ENCODE results near the gene LRRC15. TPM values are rescaled to one million over a fixed set of nuclear protein-coding genes. Genes with fewer than 3 reads are reported as not detected.

The LRRC15 gene
- total RNA-seq, 1 experiment from 2014 or later = not detected

DNA sequence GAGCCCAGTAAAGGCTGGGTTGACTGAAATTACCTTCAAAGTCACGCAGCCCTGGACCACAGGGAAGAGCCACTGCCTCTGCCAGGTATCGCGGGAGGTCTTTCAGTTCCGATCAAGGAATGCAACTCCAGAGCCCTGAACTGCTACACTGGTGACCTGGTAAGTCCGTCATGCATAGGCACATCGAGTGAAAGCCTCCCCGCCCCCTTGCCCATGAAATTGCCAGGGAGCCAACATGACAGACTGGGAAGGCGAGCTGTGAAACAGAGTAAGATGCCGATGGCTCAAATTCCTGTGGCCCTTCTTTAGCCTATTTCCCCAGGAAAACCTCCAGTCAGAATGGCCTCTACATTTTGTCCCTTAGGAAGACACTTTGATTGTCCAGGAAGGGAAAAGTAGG is 31.8 kb upstream of the LRRC15 start:
- Histone ChIP-seq H3K27ac (no peak overlapping the region), H3K4me1 (replicated peaks; ENCODE audit: insufficient read depth) (no peaks in the 10 kb centered on the region), H3K4me3 (no peak overlapping the region), H3K4me2 (no peak overlapping the region), H3K9me2 (ENCODE audit: insufficient read depth) (no peaks in the 10 kb centered on the region), H3K36me3 (ENCODE audit: low read depth) (peaks cover 23% of the 10 kb centered on the region), H2AFZ (no peak overlapping the region), H3K27me3 (ENCODE audit: insufficient read depth, low read depth) (no peaks in the 10 kb centered on the region), H3F3A (ENCODE audit: insufficient read depth, low read depth) (peaks cover 52% of the 10 kb centered on the region), H3K9me3 (ENCODE audit: insufficient read depth, low read depth) (no peaks in the 10 kb centered on the region), H3K79me2 (ENCODE audit: low read depth) (no peaks in the 10 kb centered on the region; the same call in 1 of the 2 replicates), H4K20me1 (ENCODE audit: insufficient read depth) (peaks cover 7% of the 10 kb centered on the region)
- ChIA-PET CTCF (interaction anchor here (0.6 kb wide), 1 partner anchor 27 kb away, joined by 5 read pairs; no protein-coding TSS in a partner anchor), POLR2A (ENCODE audit: unreplicated experiment) (no interaction called here)
- no peak for DNase-seq
- intact Hi-C loops (cut with micrococcal nuclease; ENCODE audit: unreplicated experiment) = loop anchor here (5.0 kb wide), 3 partner anchors 739 to 1589 kb away; no protein-coding TSS in a partner anchor
- TF ChIP-seq, protein P1, sequence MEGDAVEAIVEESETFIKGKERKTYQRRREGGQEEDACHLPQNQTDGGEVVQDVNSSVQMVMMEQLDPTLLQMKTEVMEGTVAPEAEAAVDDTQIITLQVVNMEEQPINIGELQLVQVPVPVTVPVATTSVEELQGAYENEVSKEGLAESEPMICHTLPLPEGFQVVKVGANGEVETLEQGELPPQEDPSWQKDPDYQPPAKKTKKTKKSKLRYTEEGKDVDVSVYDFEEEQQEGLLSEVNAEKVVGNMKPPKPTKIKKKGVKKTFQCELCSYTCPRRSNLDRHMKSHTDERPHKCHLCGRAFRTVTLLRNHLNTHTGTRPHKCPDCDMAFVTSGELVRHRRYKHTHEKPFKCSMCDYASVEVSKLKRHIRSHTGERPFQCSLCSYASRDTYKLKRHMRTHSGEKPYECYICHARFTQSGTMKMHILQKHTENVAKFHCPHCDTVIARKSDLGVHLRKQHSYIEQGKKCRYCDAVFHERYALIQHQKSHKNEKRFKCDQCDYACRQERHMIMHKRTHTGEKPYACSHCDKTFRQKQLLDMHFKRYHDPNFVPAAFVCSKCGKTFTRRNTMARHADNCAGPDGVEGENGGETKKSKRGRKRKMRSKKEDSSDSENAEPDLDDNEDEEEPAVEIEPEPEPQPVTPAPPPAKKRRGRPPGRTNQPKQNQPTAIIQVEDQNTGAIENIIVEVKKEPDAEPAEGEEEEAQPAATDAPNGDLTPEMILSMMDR (conservative IDR thresholded peaks at IDR 0.05) = no peak
- no peak for TF ChIP-seq EZH2 (IDR thresholded peaks at IDR 0.05; ENCODE audit: low read depth)
- BruUV-seq (replicated peaks) = no TSS peak

DNA sequence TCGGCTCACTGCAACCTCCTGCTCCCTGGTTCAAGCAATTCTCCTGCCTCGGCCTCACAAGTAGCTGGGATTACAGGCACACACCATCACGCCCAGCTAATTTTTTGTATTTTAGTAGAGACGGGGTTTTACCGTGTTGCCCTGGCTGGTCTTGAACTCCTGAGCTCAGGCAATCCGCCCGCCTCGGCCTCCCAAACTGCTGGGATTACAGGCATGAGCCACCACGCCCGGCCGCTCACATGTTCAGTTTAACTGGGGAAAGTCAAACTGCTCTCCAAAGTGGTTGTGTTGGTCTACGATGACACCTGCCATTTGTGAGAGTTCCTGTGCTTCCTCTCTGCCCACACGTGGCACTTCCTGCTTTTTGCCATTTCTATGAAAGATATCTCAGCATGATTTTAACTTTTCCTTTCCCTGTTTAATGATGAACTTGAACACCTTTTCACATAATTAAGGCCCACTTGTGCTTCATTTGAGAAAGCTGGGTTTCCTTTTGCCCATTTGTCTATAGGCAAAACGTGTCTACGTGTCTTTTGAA is 30.4 kb upstream of the LRRC15 start:
- peaks cover 38% of the 10 kb centered on the region for H3F3A ChIP-seq (ENCODE audit: insufficient read depth, low read depth)
- H3K79me2 ChIP-seq (ENCODE audit: low read depth) = no peaks in the 10 kb centered on the region; the same call in 1 of the 2 replicates
- ChIA-PET CTCF (no interaction called here), POLR2A (ENCODE audit: unreplicated experiment) (no interaction called here)
- no peak overlapping the region for H3K4me3 ChIP-seq
- no peak overlapping the region for H3K27ac ChIP-seq
- no peaks in the 10 kb centered on the region for H3K4me1 ChIP-seq (replicated peaks; ENCODE audit: insufficient read depth)
- no peak overlapping the region for H2AFZ ChIP-seq
- H3K27me3 ChIP-seq (ENCODE audit: insufficient read depth, low read depth) = no peaks in the 10 kb centered on the region
- no peak overlapping the region for H3K4me2 ChIP-seq
- H3K9me2 ChIP-seq (ENCODE audit: insufficient read depth) = no peaks in the 10 kb centered on the region
- no peak for DNase-seq
- BruUV-seq (replicated peaks) = no TSS peak
- TF ChIP-seq, protein P1 (conservative IDR thresholded peaks at IDR 0.05) = no peak
- TF ChIP-seq EZH2 (IDR thresholded peaks at IDR 0.05; ENCODE audit: low read depth) = no peak
- H3K9me3 ChIP-seq (ENCODE audit: insufficient read depth, low read depth) = no peaks in the 10 kb centered on the region
- H4K20me1 ChIP-seq (ENCODE audit: insufficient read depth) = peaks cover 7% of the 10 kb centered on the region
- intact Hi-C loops (cut with micrococcal nuclease; ENCODE audit: unreplicated experiment) = loop anchor here (5.0 kb wide), 3 partner anchors 738 to 1588 kb away; no protein-coding TSS in a partner anchor
- H3K36me3 ChIP-seq (ENCODE audit: low read depth) = peaks cover 11% of the 10 kb centered on the region

DNA sequence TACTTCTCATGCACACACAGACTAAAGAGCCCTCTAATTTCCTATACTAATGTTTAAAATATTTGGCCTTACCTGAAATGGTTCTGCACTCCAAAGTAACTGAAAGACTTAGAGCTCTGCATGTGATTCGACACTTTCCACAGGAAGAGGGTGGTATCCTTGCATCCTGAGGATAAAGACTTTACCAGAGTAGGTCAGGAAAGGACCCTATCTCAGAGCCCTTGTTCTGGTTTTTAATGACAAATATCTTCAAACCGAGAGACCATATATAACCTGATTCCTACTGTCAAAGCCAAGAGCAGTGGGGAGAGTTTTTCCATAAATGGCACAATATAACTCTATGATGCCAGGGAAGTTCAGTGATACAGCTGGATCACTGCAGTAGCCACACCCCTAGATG is 29.6 kb upstream of the LRRC15 start, which contains the start of gene GP5:
GP5 (minus strand) TSS at position 101 of the 400 bp plus-strand sequence. CDS start 984 bp downstream, outside the sequence.
- no peak within 1 kb of the TSS for H3K27ac ChIP-seq
- ChIA-PET POLR2A (ENCODE audit: unreplicated experiment) (interaction anchor here (0.6 kb wide), 1 partner anchor 693 kb away, joined by 7 read pairs; no protein-coding TSS in a partner anchor), CTCF (no interaction called here)
- no peak within 1 kb of the TSS for H2AFZ ChIP-seq
- H3K27me3 ChIP-seq (ENCODE audit: insufficient read depth, low read depth) = no peaks in the 10 kb centered on the region
- H3F3A ChIP-seq (ENCODE audit: insufficient read depth, low read depth) = peaks cover 32% of the 10 kb centered on the region
- H3K4me2 ChIP-seq = no peak within 1 kb of the TSS
- no peaks in the 10 kb centered on the region for H3K9me3 ChIP-seq (ENCODE audit: insufficient read depth, low read depth)
- no peak within 1 kb of the TSS for H3K4me3 ChIP-seq
- H3K4me1 ChIP-seq (replicated peaks; ENCODE audit: insufficient read depth) = no peaks in the 10 kb centered on the region
- intact Hi-C loops (cut with micrococcal nuclease; ENCODE audit: unreplicated experiment) = no loop called here
- no peaks in the 10 kb centered on the region for H3K9me2 ChIP-seq (ENCODE audit: insufficient read depth)
- BruUV-seq (replicated peaks) = no TSS peak
- peaks cover 3% of the 10 kb centered on the region for H4K20me1 ChIP-seq (ENCODE audit: insufficient read depth)
- no peaks in the 10 kb centered on the region; the same call in 1 of the 2 replicates for H3K79me2 ChIP-seq (ENCODE audit: low read depth)
- peaks cover 8% of the 10 kb centered on the region for H3K36me3 ChIP-seq (ENCODE audit: low read depth)
- TF ChIP-seq, protein P1 (conservative IDR thresholded peaks at IDR 0.05) = no peak
- no peak for DNase-seq

Data from PC-9 (cell line).